GM19455 (cell line): ENCODE results near the gene CEP170B.
"Not testable (repeated sequence)": the region's sequence is repeated elsewhere in the genome, so short reads cannot be mapped to it uniquely, and the experiment has no call there.

Source experiments
- ATAC-seq: cut with Tn5 transposase; IDR thresholded peaks from one replicate; pipeline ENCODE4 v1.9.1; 2021; ENCODE audit not compliant: unreplicated experiment

The CEP170B gene

GRCh38 chr14:104941508-104942365 lies 76.7 kb downstream of the CEP170B start:
- no peak for ATAC-seq

GRCh38 chr14:104942586-104942985 lies 77.5 kb downstream of the CEP170B start:
- no peak for ATAC-seq

GRCh38 chr14:104943216-104944015 lies 78.3 kb downstream of the CEP170B start:
- ATAC-seq: not testable (repeated sequence)

GRCh38 chr14:104944016-104944308 lies 78.9 kb downstream of the CEP170B start:
- not testable (repeated sequence) for ATAC-seq

GRCh38 chr14:104944436-104945205 lies 79.6 kb downstream of the CEP170B start:
- not testable (repeated sequence) for ATAC-seq

- not testable (repeated sequence) for ATAC-seq
These were observed 80.2 kb downstream of the CEP170B start for GRCh38 chr14:104945266-104945665.
